HEK293T (cell line): ENCODE results near the gene CNDP1.

ENCODE experiments used
- ARNT ChIP-seq: fragments of 450-650 bp; IDR thresholded peaks from 2 replicates; pipeline ENCODE4 v1.6.1; 2017; ENCODE audit warnings: mild to moderate bottlenecking
- BHLHE40 ChIP-seq: fragments of 450-650 bp; IDR thresholded peaks from 2 replicates; pipeline ENCODE4 v1.6.1; 2016; ENCODE audit warnings: mild to moderate bottlenecking, moderate library complexity, borderline replicate concordance
- ELF4 ChIP-seq: fragments of 450-650 bp; IDR thresholded peaks from 2 replicates; pipeline ENCODE4 v1.6.1; 2017; ENCODE audit warnings: antibody characterized with exemption
- FOXA1 ChIP-seq: fragments of 450-650 bp; IDR thresholded peaks from 2 replicates; pipeline ENCODE4 v1.6.1; 2016; ENCODE audit warnings: mild to moderate bottlenecking
- FOXK2 ChIP-seq: fragments of 450-650 bp; IDR thresholded peaks from 2 replicates; pipeline ENCODE4 v1.6.1; 2016; ENCODE audit warnings: mild to moderate bottlenecking
- FOXM1 ChIP-seq: fragments of 450-650 bp; IDR thresholded peaks from 2 replicates; pipeline ENCODE4 v1.6.1; 2017; ENCODE audit warnings: mild to moderate bottlenecking, borderline replicate concordance
- LEF1 ChIP-seq: fragments of 450-650 bp; IDR thresholded peaks from 2 replicates; pipeline ENCODE4 v1.6.1; 2017; ENCODE audit warnings: mild to moderate bottlenecking, borderline replicate concordance
- PKNOX1 ChIP-seq: fragments of 450-650 bp; IDR thresholded peaks from 2 replicates; pipeline ENCODE4 v1.6.1; 2016
- SP1 ChIP-seq: fragments of 450-650 bp; IDR thresholded peaks from 2 replicates; pipeline ENCODE4 v1.6.1; 2017
- TARDBP ChIP-seq: fragments of 450-650 bp; IDR thresholded peaks from 2 replicates; pipeline ENCODE4 v1.6.1; 2016

GRCh38 chr18:74551936-74552555 is 17.7 kb downstream of the CNDP1 start:
- TF ChIP-seq FOXM1 (no peak), FOXA1 (no peak), PKNOX1 (no peak), FOXK2 (no peak), ELF4 (no peak), LEF1 (no peak), SP1 (no peak), BHLHE40 (no peak), ARNT (no peak), TARDBP (no peak)
